HepG2 (cell line): ENCODE data around the gene PIP5KL1. TPM values are rescaled to one million over a fixed set of nuclear protein-coding genes. Genes with fewer than 3 reads are reported as not detected.

ENCODE experiments used
- ATAC-seq: fragments of 200-7000 bp; cut with Tn5 transposase; 3 replicates; pipeline ENCODE4 v1.9.1; 2020; ENCODE audit warnings: mild to moderate bottlenecking, moderate library complexity
- BruUV-seq: library from RNA; stranded (reverse); fragments of 400-500 nt; replicated peaks from 2 replicates; lab custom pipeline; 2021; lab: Mats Ljungman, UMichigan
- CTCF ChIA-PET: fragments of 300-600 bp; formaldehyde crosslinking; extraction: SDS; loops from one replicate; lab custom pipeline; 2021; ENCODE audit warnings: low total read pairs, inconsistent platforms, low intra/inter-chr PET ratio; lab: Yijun Ruan, JAX
- POLR2A ChIA-PET: fragments of 350-600 bp; sonication (Branson Sonifier 250); formaldehyde crosslinking; loops from one replicate; lab custom pipeline; 2020; ENCODE audit warnings: antibody characterized with exemption, inconsistent platforms; lab: Yijun Ruan, JAX
- DNase-seq: peaks from one replicate; pipeline ENCODE4 v3.0.0-alpha.2; 2015; ENCODE audit warnings: low spot score
- FAIRE-seq: peaks from 3 replicates; lab custom pipeline; 2011; peaks lifted over from hg19 to GRCh38; lab: Jason Lieb, UNC
- H2AFZ ChIP-seq: one replicate; pipeline ENCODE4 v1.6.1; 2011; ENCODE audit warnings: low read length, inconsistent platforms
- H3K27ac ChIP-seq: fragments of 300-600 bp; 3 replicates; pipeline ENCODE4 v1.8.0; 2011; ENCODE audit warnings: mixed run types, mild to moderate bottlenecking, mixed read lengths, low read length, inconsistent platforms; ENCODE audit not compliant: insufficient read depth; ENCODE audit errors: extremely low read length
- H3K27me3 ChIP-seq, 2 experiments: fragments of 200-600 bp in 1 of 2; 2 replicates in 1 of 2; 3 replicates in 1 of 2; pipeline versions ENCODE4 v1.6.0 to v1.8.0; 2011; ENCODE audit warnings: low read length in 2 of 2, mild to moderate bottlenecking in 2 of 2, moderate library complexity in 2 of 2, inconsistent platforms in 1 of 2; ENCODE audit not compliant: insufficient read depth in 2 of 2, control insufficient read depth in 1 of 2
- H3K36me3 ChIP-seq, 2 experiments: fragments of 200-600 bp in 1 of 2; replicated peaks in 1 of 2; 2 replicates in 1 of 2; 3 replicates in 1 of 2; pipeline versions ENCODE4 v1.5.1 to v1.8.0; 2011; ENCODE audit warnings: low read length in 2 of 2, inconsistent platforms in 1 of 2; ENCODE audit not compliant: insufficient read depth in 2 of 2, control insufficient read depth in 1 of 2
- H3K4me1 ChIP-seq: 2 replicates; pipeline ENCODE4 v1.5.1; 2012; ENCODE audit warnings: low read length, inconsistent platforms; ENCODE audit not compliant: insufficient read depth
- H3K4me2 ChIP-seq: 2 replicates; pipeline ENCODE4 v1.6.0; 2011; ENCODE audit warnings: low read depth, low read length, inconsistent platforms
- H3K4me3 ChIP-seq, 3 experiments: fragments of 200-600 bp in 1 of 3; sonication (generic), shearing (Covaris generic) in 1 of 3; replicated peaks in 1 of 3; 2 replicates each; pipeline ENCODE4 v1.5.1; 2011 to 2016; ENCODE audit warnings: low read length in 3 of 3, inconsistent platforms in 2 of 3, low read depth in 2 of 3, mild to moderate bottlenecking in 2 of 3, control low read depth in 1 of 3, mixed read lengths in 1 of 3; ENCODE audit not compliant: insufficient read depth in 1 of 3
- H3K79me2 ChIP-seq: one replicate; pipeline ENCODE4 v1.6.1; 2011; ENCODE audit warnings: low read length, inconsistent platforms; ENCODE audit not compliant: insufficient read depth
- H3K9ac ChIP-seq: 2 replicates; pipeline ENCODE4 v1.6.0; 2011; ENCODE audit warnings: mild to moderate bottlenecking, low read depth, low read length, inconsistent platforms; ENCODE audit not compliant: insufficient read depth
- H3K9me3 ChIP-seq: 2 replicates; pipeline ENCODE4 v1.5.1; 2012; ENCODE audit warnings: mild to moderate bottlenecking, low read length
- H4K20me1 ChIP-seq: 2 replicates; pipeline ENCODE4 v1.6.0; 2011; ENCODE audit warnings: inconsistent platforms, mild to moderate bottlenecking, low read length, moderate library complexity; ENCODE audit not compliant: insufficient read depth
- AGO2 ChIP-seq: fragments of 200-400 bp; formaldehyde crosslinking; optimal IDR thresholded peaks from 2 replicates; pipeline ENCODE3; 2017; ENCODE audit warnings: mild to moderate bottlenecking, low read depth, low read length, moderate library complexity
- ATF5 ChIP-seq: sonication (generic); formaldehyde crosslinking; IDR thresholded peaks from 2 replicates; pipeline ENCODE4 v1.4.0; 2020; ENCODE audit warnings: mild to moderate bottlenecking, low read depth, missing genetic modification reagents
- CENPBD1 ChIP-seq: sonication (generic); formaldehyde crosslinking; IDR thresholded peaks from 2 replicates; pipeline ENCODE4 v1.8.0; 2022; ENCODE audit warnings: missing genetic modification reagents, low read depth, mild to moderate bottlenecking, borderline replicate concordance
- KDM4B ChIP-seq: sonication (generic); formaldehyde crosslinking; IDR thresholded peaks from 2 replicates; pipeline ENCODE4 v1.4.0; 2020; ENCODE audit warnings: missing genetic modification reagents
- MEIS2 ChIP-seq: sonication (generic); formaldehyde crosslinking; IDR thresholded peaks from 2 replicates; pipeline ENCODE4 v1.9.0; 2021; ENCODE audit warnings: mild to moderate bottlenecking, missing genetic modification reagents
- MLLT10 ChIP-seq: sonication (generic); formaldehyde crosslinking; IDR thresholded peaks from 2 replicates; pipeline ENCODE4 v1.4.0; 2020; ENCODE audit warnings: missing genetic modification reagents
- POLR2G ChIP-seq: fragments of 200-400 bp; formaldehyde crosslinking; IDR thresholded peaks from 2 replicates; pipeline ENCODE4 v1.6.1; 2018; ENCODE audit warnings: mild to moderate bottlenecking, low read depth, low read length, moderate library complexity
- ZNF574 ChIP-seq: sonication (generic); formaldehyde crosslinking; IDR thresholded peaks from 2 replicates; pipeline ENCODE4 v1.4.0; 2020; ENCODE audit warnings: missing genetic modification reagents
- ZNF768 ChIP-seq: sonication (generic); formaldehyde crosslinking; IDR thresholded peaks from 2 replicates; pipeline ENCODE4 v1.4.0; 2020; ENCODE audit warnings: missing genetic modification reagents
- WGBS: methylation state at CpG from one replicate; pipeline ENCODE4 v1.1.6; 2017; ENCODE audit warnings: low lambda C conversion rate; 5-methylcytosine and 5-hydroxymethylcytosine counted together
- in situ Hi-C: cut with HindIII; loops from 2 replicates; pipeline ENCODE4 v1.10.0; 2017; ENCODE audit warnings: low pct_unique_long_range_greater_than_20kb; ENCODE audit not compliant: extremely low pct_ligation_motif_present
- intact Hi-C: fragments of 100-400 bp; cut with micrococcal nuclease; formaldehyde crosslinking; loops from one replicate; pipeline ENCODE4 v1.10.0; 2022; ENCODE audit not compliant: unreplicated experiment
- polyA plus RNA-seq, 8 experiments: library from polyadenylated mRNA; depleted of rRNA in 3 of 8; stranded (reverse) in 7 of 8; unstranded in 1 of 8; fragments of >200 nt; fragmentation: Illumina TruSeq in 4 of 8; extraction: Trizol in 4 of 8; gene quantifications; 2 replicates each; pipeline versions ENCODE4 v1.2.1 to v1.2.3, GENCODE V29; 2011 to 2016; ENCODE audit warnings: low read depth in 4 of 8, missing spikeins in 1 of 8, mixed read lengths in 1 of 8; ENCODE audit not compliant: insufficient read depth in 1 of 8
- total RNA-seq, 5 experiments: library from RNA; depleted of rRNA; stranded (reverse); fragments of >200 nt; fragmentation: Illumina TruSeq; extraction: Trizol; gene quantifications; 2 replicates each; pipeline ENCODE4 v1.2.3, GENCODE V29; 2016; ENCODE audit warnings: low read depth in 1 of 5

PIP5KL1 gene
- total and polyA plus RNA-seq, 2 of the 13 experiments (the other 11 are each of a cell fraction or from before 2014, with no cell fraction given) = 0.20 to 0.49 TPM

- no peak overlapping the region for H3K9ac ChIP-seq
- H2AFZ ChIP-seq = no peak overlapping the region
- intact Hi-C loops (no loop called here), in situ Hi-C loops (loop anchor here (5.0 kb wide), 1 partner anchor 43 kb away; the partner anchor contains the start of gene ST6GALNAC4)
- no peak overlapping the region for H3K4me3 ChIP-seq
- no peak overlapping the region for H3K27ac ChIP-seq
- CTCF ChIA-PET = no interaction called here
- no peak for FAIRE-seq
- peaks cover 44% of the 10 kb centered on the region for H3K4me1 ChIP-seq
- H3K4me2 ChIP-seq = no peak overlapping the region
- TF ChIP-seq AGO2 (no peak), ZNF768 (CRISPR knock-in tag) (0 out of 2 replicates have a peak, but pooled peaks have one; percentile 1), ZNF574 (CRISPR knock-in tag) (no peak), MEIS2 (CRISPR knock-in tag) (no peak), ATF5 (CRISPR knock-in tag) (no peak), POLR2G (no peak), CENPBD1 (CRISPR knock-in tag) (no peak), MLLT10 (no peak), KDM4B (CRISPR knock-in tag) (no peak)
- TF ChIP-seq, all 625 proteins: peak for 1
- POLR2A ChIA-PET = no interaction called here
- 77% methylated on average over 3 of the region's 10 CpGs for WGBS
- no peaks in the 10 kb centered on the region for H4K20me1 ChIP-seq
- H3K79me2 ChIP-seq = no peaks in the 10 kb centered on the region
- ATAC-seq = no peak
- no peaks in the 10 kb centered on the region for H3K27me3 ChIP-seq
- no TSS peak for BruUV-seq
- DNase-seq = no peak
- no peaks in the 10 kb centered on the region for H3K9me3 ChIP-seq
- H3K36me3 ChIP-seq = no peaks in the 10 kb centered on the region; a peak in 1 of 5 replicates
These were observed 56.7 kb downstream of the PIP5KL1 start for GRCh38 chr9:127873886-127874285.
